ENCODE measurements around the gene NRG2. TPM values are rescaled to one million over a fixed set of nuclear protein-coding genes. Genes with fewer than 3 reads are reported as not detected.

The NRG2 gene
- total RNA-seq, 1 donor from 2014 or later = 0.81 TPM

GRCh38 chr5:139822553-139823425 lies 220.3 kb downstream of the NRG2 start:
- H3K9me3 Mint-ChIP-seq (ENCODE audit: unreplicated experiment) = peaks cover 3% of the 10 kb centered on the region
- no peak overlapping the region for H3K4me3 Mint-ChIP-seq (ENCODE audit: unreplicated experiment)
- no peak for DNase-seq
- H3K27me3 Mint-ChIP-seq (ENCODE audit: unreplicated experiment) = peaks cover 11% of the 10 kb centered on the region
- H3K36me3 Mint-ChIP-seq (ENCODE audit: unreplicated experiment) = no peaks in the 10 kb centered on the region
- no peaks in the 10 kb centered on the region for H3K4me1 Mint-ChIP-seq (ENCODE audit: low read depth, unreplicated experiment)
- no peak for TF ChIP-seq CTCF (IDR thresholded peaks at IDR 0.05; ENCODE audit: partially characterized antibody, unreplicated experiment)
- H3K27ac Mint-ChIP-seq (ENCODE audit: unreplicated experiment) = peak overlapping the region; percentile 4

- peaks cover 13% of the 10 kb centered on the region for H3K27me3 Mint-ChIP-seq (ENCODE audit: unreplicated experiment)
- H3K27ac Mint-ChIP-seq (ENCODE audit: unreplicated experiment) = no peak overlapping the region
- TF ChIP-seq CTCF (IDR thresholded peaks at IDR 0.05; ENCODE audit: partially characterized antibody, unreplicated experiment) = no peak
- H3K9me3 Mint-ChIP-seq (ENCODE audit: unreplicated experiment) = peaks cover 3% of the 10 kb centered on the region
- no peak overlapping the region for H3K4me3 Mint-ChIP-seq (ENCODE audit: unreplicated experiment)
- H3K4me1 Mint-ChIP-seq (ENCODE audit: low read depth, unreplicated experiment) = no peaks in the 10 kb centered on the region
- H3K36me3 Mint-ChIP-seq (ENCODE audit: unreplicated experiment) = peaks cover 1% of the 10 kb centered on the region
- no peak for DNase-seq
Measured at GRCh38 chr5:139821806-139822552, 221.1 kb downstream of the NRG2 start.

- peaks cover 16% of the 10 kb centered on the region for H3K27me3 Mint-ChIP-seq (ENCODE audit: unreplicated experiment)
Measured at GRCh38 chr5:139820606-139821005, 222.5 kb downstream of the NRG2 start.

GRCh38 chr5:139820130-139820529 lies 223.0 kb downstream of the NRG2 start:
- H3K27me3 Mint-ChIP-seq (ENCODE audit: unreplicated experiment) = peaks cover 16% of the 10 kb centered on the region
- no peak for DNase-seq
- H3K27ac Mint-ChIP-seq (ENCODE audit: unreplicated experiment) = no peak overlapping the region
- TF ChIP-seq CTCF (IDR thresholded peaks at IDR 0.05; ENCODE audit: partially characterized antibody, unreplicated experiment) = no peak
- H3K36me3 Mint-ChIP-seq (ENCODE audit: unreplicated experiment) = peaks cover 5% of the 10 kb centered on the region
- peaks cover 3% of the 10 kb centered on the region for H3K9me3 Mint-ChIP-seq (ENCODE audit: unreplicated experiment)
- H3K4me1 Mint-ChIP-seq (ENCODE audit: low read depth, unreplicated experiment) = no peaks in the 10 kb centered on the region
- H3K4me3 Mint-ChIP-seq (ENCODE audit: unreplicated experiment) = no peak overlapping the region

More at GRCh38 chr5:139820606-139821005, 222.5 kb downstream of the NRG2 start:
- H3K4me3 Mint-ChIP-seq (ENCODE audit: unreplicated experiment) = no peak overlapping the region
- TF ChIP-seq CTCF (IDR thresholded peaks at IDR 0.05; ENCODE audit: partially characterized antibody, unreplicated experiment) = no peak
- peaks cover 5% of the 10 kb centered on the region for H3K36me3 Mint-ChIP-seq (ENCODE audit: unreplicated experiment)
- H3K9me3 Mint-ChIP-seq (ENCODE audit: unreplicated experiment) = peaks cover 3% of the 10 kb centered on the region
- no peak overlapping the region for H3K27ac Mint-ChIP-seq (ENCODE audit: unreplicated experiment)
- H3K4me1 Mint-ChIP-seq (ENCODE audit: low read depth, unreplicated experiment) = no peaks in the 10 kb centered on the region
- DNase-seq = no peak
